Activated T-cell treated with anti-CD3 and anti-CD28 coated beads, Interleukin-2, amount 50 U/mL, for 48 hours (primary cell): Measurements from ENCODE around the gene RBM6.
A peak's percentile ranks its signal among the peaks of the same experiment; 100 is the strongest.
"Not testable (repeated sequence)": the region's sequence is repeated elsewhere in the genome, so short reads cannot be mapped to it uniquely, and the experiment has no call there.

Experiments
- DNase-seq, 2 experiments: peaks; one replicate each; pipeline ENCODE4 v3.0.0-alpha.2; 2020

The RBM6 gene

GRCh38 chr3:49984394-49984793 is 44.4 kb downstream of the RBM6 start:
- DNase-seq = no peak

- no peak for DNase-seq
These were observed 52.4 kb downstream of the RBM6 start for GRCh38 chr3:49992326-49992725.

- DNase-seq = no peak
These were observed 54.5 kb downstream of the RBM6 start for GRCh38 chr3:49994476-49994875.

GRCh38 chr3:49996016-49996415 is 56.1 kb downstream of the RBM6 start:
- no peak for DNase-seq

- no peak for DNase-seq
These were observed 57.9 kb downstream of the RBM6 start for GRCh38 chr3:49997862-49998261.

GRCh38 chr3:49998326-49998725 is 58.4 kb downstream of the RBM6 start:
- DNase-seq = no peak

- DNase-seq = no peak
These were observed 61.6 kb downstream of the RBM6 start for GRCh38 chr3:50001511-50001910.

GRCh38 chr3:50003216-50003615 is 63.3 kb downstream of the RBM6 start:
- DNase-seq = no peak

GRCh38 chr3:50003824-50004223 is 63.9 kb downstream of the RBM6 start:
- DNase-seq = no peak

GRCh38 chr3:50008931-50009330 is 69.0 kb downstream of the RBM6 start:
- DNase-seq = no peak

- no peak for DNase-seq
These were observed 71.0 kb downstream of the RBM6 start for GRCh38 chr3:50010959-50011358.

- no peak for DNase-seq
These were observed 76.0 kb downstream of the RBM6 start for GRCh38 chr3:50015918-50016317.

- DNase-seq = no peak
These were observed 88.4 kb downstream of the RBM6 start for GRCh38 chr3:50028346-50028745.

- not testable (repeated sequence) for DNase-seq
These were observed 91.3 kb downstream of the RBM6 start for GRCh38 chr3:50031201-50031600.

- no peak for DNase-seq
These were observed 105.0 kb downstream of the RBM6 start for GRCh38 chr3:50044976-50045375.

GRCh38 chr3:50047426-50047825 is 107.5 kb downstream of the RBM6 start:
- DNase-seq = no peak

- DNase-seq = no peak
These were observed 110.4 kb downstream of the RBM6 start for GRCh38 chr3:50050361-50050760.

GRCh38 chr3:50057756-50058155 is 117.8 kb downstream of the RBM6 start:
- DNase-seq = no peak

GRCh38 chr3:50068134-50068533 is 128.2 kb downstream of the RBM6 start:
- no peak for DNase-seq

GRCh38 chr3:50078091-50078490 is 138.1 kb downstream of the RBM6 start:
- no peak for DNase-seq

GRCh38 chr3:50078622-50079021 is 138.7 kb downstream of the RBM6 start:
- DNase-seq = no peak

- not testable (repeated sequence) for DNase-seq
These were observed 145.0 kb downstream of the RBM6 start for GRCh38 chr3:50084951-50085350.

- DNase-seq = peak; percentile 93 to 94
These were observed 149.0 kb downstream of the RBM6 start, which contains the start of gene RBM5 for GRCh38 chr3:50088725-50089608. RBM5 (plus strand) TSS chr3:50088919; CDS start chr3:50090435, 1,516 bp downstream.

GRCh38 chr3:50089609-50089945 is 149.6 kb downstream of the RBM6 start:
- no peak for DNase-seq

- DNase-seq = no peak
These were observed 151.0 kb downstream of the RBM6 start for GRCh38 chr3:50090984-50091383.
